Esophagus squamous epithelium (tissue), 5 donors: Measurements from ENCODE around the gene SCRT2. TPM values are rescaled to one million over a fixed set of nuclear protein-coding genes. Genes with fewer than 3 reads are reported as not detected.

Experiments
- DNase-seq: peaks from one replicate; lab custom pipeline; 2025; lab: John Stamatoyannopoulos, UW
- H3K27ac ChIP-seq, 4 donors: fragments of 200-600 bp; sonication (generic); one replicate each; pipeline ENCODE4 v1.5.1; 2016 to 2019; ENCODE audit warnings: mild to moderate bottlenecking in 1 of 4
- H3K27me3 ChIP-seq, 4 donors: fragments of 200-600 bp; sonication (generic); 1 replicate in 3 of 4; 2 replicates in 1 of 4; pipeline versions ENCODE4 v1.5.1 to v1.6.0; 2017 to 2021; ENCODE audit warnings: antibody characterized with exemption in 1 of 4
- H3K36me3 ChIP-seq, 3 donors: fragments of 200-600 bp; sonication (generic); one replicate each; pipeline ENCODE4 v1.5.1; 2016 to 2019
- H3K4me1 ChIP-seq, 3 donors: fragments of 200-600 bp; sonication (generic); one replicate each; pipeline ENCODE4 v1.5.1; 2017 to 2019
- H3K4me3 ChIP-seq, 4 donors: fragments of 200-600 bp; sonication (generic); 1 replicate in 3 of 4; 2 replicates in 1 of 4; pipeline ENCODE4 v1.5.1; 2016 to 2019; ENCODE audit warnings: mild to moderate bottlenecking in 2 of 4, moderate library complexity in 1 of 4
- H3K9me3 ChIP-seq, 3 donors: fragments of 200-600 bp; sonication (generic); one replicate each; pipeline ENCODE4 v1.5.1; 2016 to 2019
- CTCF ChIP-seq, 6 experiments: fragments of 450-650 bp in 4 of 6; fragments of 200-600 bp in 2 of 6; sonication (generic) in 2 of 6; IDR thresholded peaks; one replicate each; pipeline ENCODE4 v1.5.1; 2016 to 2019; ENCODE audit warnings: antibody characterized with exemption in 6 of 6, mild to moderate bottlenecking in 4 of 6, moderate library complexity in 4 of 6
- POLR2A ChIP-seq, 4 donors: fragments of 450-650 bp; IDR thresholded peaks; one replicate each; pipeline ENCODE4 v1.6.1; 2017; ENCODE audit warnings: antibody characterized with exemption in 4 of 4, mild to moderate bottlenecking in 4 of 4, moderate library complexity in 3 of 4
- WGBS, 2 donors: methylation state at CpG; one replicate each; pipeline ENCODE4 v1.1.5; 2018; 5-methylcytosine and 5-hydroxymethylcytosine counted together
- intact Hi-C: fragments of 100-400 bp; cut with DNase I; formaldehyde crosslinking; loops from one replicate; pipeline ENCODE4 v1.15.0; 2022
- total RNA-seq, 4 donors: library from RNA; depleted of rRNA; stranded (reverse); fragments of >200 nt; gene quantifications; one replicate each; pipeline ENCODE4 v1.1.0, GENCODE V29; 2016
- donor health status: DM: yes; HTN: yes; CAD: no.

SCRT2 gene
- total RNA-seq, 4 donors from 2014 or later = not detected

DNA sequence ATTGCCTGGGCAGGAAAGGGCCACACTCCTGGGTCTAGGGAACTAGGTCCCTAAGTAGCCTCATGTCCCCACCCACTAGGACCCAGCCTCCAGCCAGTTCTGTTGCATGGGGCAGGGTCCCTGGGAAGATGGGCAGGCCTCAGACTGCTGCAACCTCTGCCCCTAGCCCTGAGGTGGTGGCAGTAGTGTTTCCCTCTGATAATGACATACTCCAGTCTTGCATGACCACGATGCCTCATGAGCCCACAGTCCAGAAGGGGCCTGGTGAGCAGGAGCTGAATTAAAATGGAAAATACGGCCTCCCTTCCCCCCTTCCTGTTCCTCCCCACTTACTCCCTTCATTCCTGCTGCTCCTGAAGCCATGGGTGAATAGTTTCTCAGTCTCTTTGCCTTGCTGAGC lies 36.0 kb upstream of the SCRT2 start:
- intact Hi-C loops = no loop called here
- TF ChIP-seq POLR2A (IDR thresholded peaks at IDR 0.05) (no peak), CTCF (IDR thresholded peaks at IDR 0.05) (no peak)
- Histone ChIP-seq H3K36me3 (no peaks in the 10 kb centered on the region), H3K27ac (no peak overlapping the region), H3K9me3 (peaks cover 0 to 25% (median 0%) of the 10 kb centered on the region in 3 donors), H3K4me3 (no peak overlapping the region), H3K4me1 (peaks cover 0 to 12% (median 8%) of the 10 kb centered on the region in 3 donors), H3K27me3 (peaks cover 0 to 78% (median 0%) of the 10 kb centered on the region in 4 donors)
- DNase-seq = no peak
- 44 to 57% methylated on average over 2 of the region's 2 CpGs for WGBS, 2 donors

GRCh38 chr20:710780-711450 lies 35.3 kb upstream of the SCRT2 start:
- WGBS, 2 donors = 52 to 74% methylated on average over 18 of the region's 19 CpGs
- no peak overlapping the region for H3K4me3 ChIP-seq
- DNase-seq = no peak
- peaks cover 0 to 25% (median 0%) of the 10 kb centered on the region in 3 donors for H3K9me3 ChIP-seq
- no peaks in the 10 kb centered on the region for H3K36me3 ChIP-seq
- H3K27ac ChIP-seq = no peak overlapping the region
- H3K4me1 ChIP-seq = peaks cover 0 to 12% (median 8%) of the 10 kb centered on the region in 3 donors
- H3K27me3 ChIP-seq = peaks cover 0 to 79% (median 0%) of the 10 kb centered on the region in 4 donors
- no peak for TF ChIP-seq CTCF (IDR thresholded peaks at IDR 0.05)
- no peak for TF ChIP-seq POLR2A (IDR thresholded peaks at IDR 0.05)
- intact Hi-C loops = no loop called here

- Histone ChIP-seq H3K36me3 (no peaks in the 10 kb centered on the region), H3K27me3 (peaks cover 0 to 77% (median 0%) of the 10 kb centered on the region in 4 donors), H3K27ac (no peak overlapping the region), H3K4me1 (peaks cover 0 to 12% (median 8%) of the 10 kb centered on the region in 3 donors), H3K4me3 (peak overlapping the region in 2 of 4 donors; percentile 23 to 49), H3K9me3 (peaks cover 0 to 25% (median 0%) of the 10 kb centered on the region in 3 donors)
- WGBS, 2 donors = 16 to 71% methylated on average over 3 to 6 of the region's 65 CpGs
- no peak for DNase-seq
- TF ChIP-seq CTCF (IDR thresholded peaks at IDR 0.05) (no peak), POLR2A (IDR thresholded peaks at IDR 0.05) (no peak)
- intact Hi-C loops = no loop called here
These were observed 34.6 kb upstream of the SCRT2 start for GRCh38 chr20:709991-710779.

GRCh38 chr20:709423-709822 lies 33.8 kb upstream of the SCRT2 start:
- Histone ChIP-seq H3K27me3 (peaks cover 0 to 77% (median 0%) of the 10 kb centered on the region in 4 donors), H3K4me3 (peak overlapping the region in 2 of 4 donors; percentile 23 to 49), H3K36me3 (no peaks in the 10 kb centered on the region), H3K9me3 (peaks cover 0 to 20% (median 0%) of the 10 kb centered on the region in 3 donors), H3K4me1 (peaks cover 0 to 12% (median 8%) of the 10 kb centered on the region in 3 donors), H3K27ac (no peak overlapping the region)
- intact Hi-C loops = no loop called here
- TF ChIP-seq CTCF (IDR thresholded peaks at IDR 0.05) (no peak), POLR2A (IDR thresholded peaks at IDR 0.05) (no peak)
- WGBS, 2 donors = 10 to 67% methylated on average over 1 to 10 of the region's 20 CpGs
- no peak for DNase-seq

DNA sequence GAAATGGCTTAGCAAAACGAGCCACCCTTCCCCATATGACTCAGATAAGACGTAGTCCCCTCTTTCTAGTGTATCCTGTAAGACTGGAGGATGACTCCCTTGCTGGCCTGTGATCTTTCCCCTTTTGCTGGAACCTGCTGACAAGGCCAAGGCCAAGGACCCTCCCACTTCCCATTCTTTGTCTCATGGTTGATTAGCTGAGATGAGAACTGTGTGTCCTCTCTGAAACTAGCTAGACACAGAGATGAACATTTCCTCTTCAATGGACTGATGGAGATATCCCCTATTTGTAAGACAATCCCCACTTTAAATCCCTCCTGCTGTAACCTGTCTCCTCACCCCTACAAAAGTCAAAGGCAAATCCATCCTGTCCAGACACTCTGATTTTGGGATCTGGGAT lies 33.4 kb upstream of the SCRT2 start:
- 23 to 47% methylated on average over 2 of the region's 2 CpGs for WGBS, 2 donors
- no peak overlapping the region for H3K27ac ChIP-seq
- H3K36me3 ChIP-seq = no peaks in the 10 kb centered on the region
- DNase-seq = no peak
- peaks cover 0 to 16% (median 0%) of the 10 kb centered on the region in 3 donors for H3K9me3 ChIP-seq
- peaks cover 0 to 78% (median 0%) of the 10 kb centered on the region in 4 donors for H3K27me3 ChIP-seq
- intact Hi-C loops = no loop called here
- TF ChIP-seq CTCF (IDR thresholded peaks at IDR 0.05) (no peak), POLR2A (IDR thresholded peaks at IDR 0.05) (no peak)
- peaks cover 0 to 12% (median 8%) of the 10 kb centered on the region in 3 donors for H3K4me1 ChIP-seq
- H3K4me3 ChIP-seq = no peak overlapping the region
